SK-N-MC (cell line): ENCODE measurements around the gene SLC25A10.

ENCODE experiments used
- EZH2 ChIP-seq: fragments of 200-600 bp; sonication (generic); IDR thresholded peaks from one replicate; pipeline ENCODE4 v1.6.1; 2017; ENCODE audit warnings: antibody characterized with exemption
- FOXP2 ChIP-seq: optimal IDR thresholded peaks from 2 replicates; pipeline ENCODE3; 2011; ENCODE audit warnings: mild to moderate bottlenecking, moderate library complexity; ENCODE audit not compliant: insufficient read depth; ENCODE audit errors: extremely low read length, control extremely low read depth
- POLR2AphosphoS5 ChIP-seq: IDR thresholded peaks from 2 replicates; pipeline ENCODE4 v1.6.1; 2012; ENCODE audit warnings: mild to moderate bottlenecking, low read depth, low read length, borderline replicate concordance

- no peak for TF ChIP-seq POLR2AphosphoS5
- no peak for TF ChIP-seq EZH2
- TF ChIP-seq FOXP2, result no peak
Measured at GRCh38 chr17:81690549-81690948, 21.5 kb upstream of the SLC25A10 start.
